Measurements from ENCODE around the gene DUSP2. TPM values are rescaled to one million over a fixed set of nuclear protein-coding genes. Genes with fewer than 3 reads are reported as not detected.

The DUSP2 gene
- total RNA-seq, 1 donor from 2014 or later: 0.34 TPM

GRCh38 chr2:96131152-96131812 lies 14.0 kb downstream of the DUSP2 start:
- DNase-seq: no peak

DNA sequence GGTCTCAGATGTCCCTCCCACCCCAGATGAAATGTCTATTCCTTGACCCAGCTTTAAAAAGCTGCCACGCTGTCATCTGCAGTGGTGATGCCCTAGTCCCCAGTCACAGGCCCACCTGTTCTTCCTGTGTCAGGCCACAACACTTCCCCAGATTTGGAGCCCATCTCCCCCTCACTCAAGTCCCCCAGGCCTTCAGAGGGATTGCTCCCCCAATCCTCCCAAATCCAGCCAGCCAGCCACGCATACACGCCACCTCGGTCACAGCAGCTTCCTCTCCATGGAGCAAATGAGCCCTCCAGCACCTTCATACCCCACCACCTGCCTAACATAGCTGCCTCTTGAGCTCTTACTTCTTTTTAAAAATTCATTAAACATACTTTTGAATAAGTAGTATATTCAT lies 14.8 kb downstream of the DUSP2 start:
- no peak for DNase-seq

DNA sequence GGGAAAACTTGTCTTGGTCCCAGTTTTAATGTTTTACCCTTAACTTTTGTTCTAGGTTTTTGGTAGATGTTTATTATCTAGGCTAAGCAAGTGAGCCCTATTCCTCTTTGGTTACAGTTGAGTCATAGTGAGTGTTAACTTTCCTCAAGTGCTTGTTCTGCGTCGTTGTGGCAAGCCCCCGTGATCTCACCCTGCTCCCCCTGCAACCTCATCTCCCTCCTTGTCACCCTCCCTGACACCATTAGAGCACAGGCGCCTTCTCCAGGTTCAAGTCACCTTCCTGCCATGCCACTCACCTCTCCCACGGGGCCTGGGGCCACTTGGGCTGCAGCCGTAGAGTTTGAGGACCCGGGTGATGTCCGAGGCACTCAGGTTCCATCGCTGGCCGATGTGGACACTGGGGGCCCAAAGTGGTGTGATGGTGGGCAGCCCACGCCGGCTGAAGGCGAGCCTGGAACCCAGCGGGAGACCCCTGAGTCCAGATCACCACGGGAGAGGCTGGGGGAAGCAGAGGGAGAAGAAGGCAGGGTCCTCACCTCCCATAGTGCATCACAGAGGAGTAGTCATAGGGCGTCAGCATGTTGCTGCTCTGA lies 15.6 kb downstream of the DUSP2 start:
- DNase-seq: no peak

GRCh38 chr2:96128456-96128855 lies 16.8 kb downstream of the DUSP2 start:
- no peak for DNase-seq

DNA sequence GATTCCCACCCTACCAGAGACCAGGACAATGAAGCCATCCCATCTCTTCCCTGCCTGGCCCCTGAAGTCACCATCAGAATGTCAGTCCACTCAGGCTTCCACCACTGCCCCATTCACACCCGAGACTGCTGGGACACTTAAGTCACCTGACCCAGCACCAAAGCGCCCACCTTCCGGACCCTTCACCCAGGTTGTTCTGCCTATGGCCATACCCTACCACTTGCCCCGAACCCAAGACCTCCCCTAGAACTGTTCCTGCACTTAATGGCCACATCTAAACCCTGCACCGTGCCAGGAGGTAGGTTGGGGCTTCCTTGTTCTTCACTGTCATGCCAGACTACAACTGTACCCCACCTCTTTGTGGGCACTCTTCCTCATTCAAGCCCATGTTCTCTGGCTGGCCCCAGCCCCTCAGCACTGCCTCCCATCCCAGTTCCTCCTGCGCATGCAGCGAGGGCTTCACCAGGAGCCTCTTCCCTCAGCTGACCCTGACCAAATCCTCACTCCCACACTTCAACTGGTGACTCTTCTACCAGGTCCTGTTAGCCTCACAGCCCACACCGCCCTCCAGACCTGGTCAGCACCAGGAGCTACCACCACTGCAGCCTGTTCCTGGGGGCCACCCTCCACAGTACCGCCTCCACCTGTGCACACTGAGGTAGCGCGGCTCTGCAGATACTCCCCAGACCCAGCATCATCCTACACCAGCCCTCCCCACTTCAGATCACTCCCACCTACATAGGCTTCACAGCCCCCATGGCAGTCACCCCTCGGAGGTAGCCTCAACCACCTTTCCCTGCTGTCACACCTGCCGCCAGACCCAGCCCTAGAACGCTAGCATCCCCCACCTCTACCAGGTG lies 20.6 kb downstream of the DUSP2 start:
- no peak for DNase-seq

GRCh38 chr2:96123936-96124335 lies 21.3 kb downstream of the DUSP2 start:
- no peak for DNase-seq

- DNase-seq: no peak
These were observed 21.9 kb downstream of the DUSP2 start for GRCh38 chr2:96123290-96123689.

- no peak for DNase-seq
These were observed 22.8 kb downstream of the DUSP2 start for GRCh38 chr2:96122391-96122790.

DNA sequence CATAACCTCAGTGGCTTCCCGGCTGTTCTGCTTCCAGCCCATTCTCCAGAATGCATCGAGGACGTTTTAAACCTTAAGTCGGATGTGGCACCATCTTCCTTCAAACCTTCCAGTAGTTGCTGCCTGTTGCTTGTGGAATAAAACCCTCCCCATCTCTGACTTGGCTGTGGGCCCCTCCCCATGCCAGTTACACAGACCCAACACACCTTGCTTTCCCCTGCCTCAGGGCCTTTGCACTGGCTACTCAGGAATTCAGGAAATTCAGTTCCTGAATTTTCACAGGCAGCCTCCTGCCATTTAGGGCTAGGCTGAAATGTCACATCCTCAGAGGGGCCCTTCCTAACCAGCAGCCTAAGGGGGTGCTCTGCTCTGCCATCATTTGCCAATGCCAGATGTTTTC lies 23.8 kb downstream of the DUSP2 start:
- DNase-seq: no peak

DNA sequence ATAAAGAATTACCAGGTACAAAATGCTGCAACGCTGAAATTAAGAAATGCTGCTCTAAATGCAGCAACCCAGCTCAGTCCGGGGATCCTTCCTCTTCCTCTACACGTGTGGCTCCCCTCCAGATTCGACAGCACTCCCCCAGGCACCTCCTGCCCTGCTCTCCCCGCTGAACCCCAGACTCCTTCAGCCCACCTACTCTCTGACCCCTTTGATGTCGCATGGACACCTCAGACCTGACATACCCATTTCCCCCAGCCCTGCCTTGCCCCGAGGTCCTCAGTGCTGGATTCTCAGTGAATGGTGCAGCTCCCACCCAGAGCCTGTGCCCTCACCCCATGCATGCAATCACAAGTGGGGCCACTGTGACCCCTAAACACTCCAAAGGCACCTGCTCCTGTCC lies 24.2 kb downstream of the DUSP2 start:
- DNase-seq: no peak

DNA sequence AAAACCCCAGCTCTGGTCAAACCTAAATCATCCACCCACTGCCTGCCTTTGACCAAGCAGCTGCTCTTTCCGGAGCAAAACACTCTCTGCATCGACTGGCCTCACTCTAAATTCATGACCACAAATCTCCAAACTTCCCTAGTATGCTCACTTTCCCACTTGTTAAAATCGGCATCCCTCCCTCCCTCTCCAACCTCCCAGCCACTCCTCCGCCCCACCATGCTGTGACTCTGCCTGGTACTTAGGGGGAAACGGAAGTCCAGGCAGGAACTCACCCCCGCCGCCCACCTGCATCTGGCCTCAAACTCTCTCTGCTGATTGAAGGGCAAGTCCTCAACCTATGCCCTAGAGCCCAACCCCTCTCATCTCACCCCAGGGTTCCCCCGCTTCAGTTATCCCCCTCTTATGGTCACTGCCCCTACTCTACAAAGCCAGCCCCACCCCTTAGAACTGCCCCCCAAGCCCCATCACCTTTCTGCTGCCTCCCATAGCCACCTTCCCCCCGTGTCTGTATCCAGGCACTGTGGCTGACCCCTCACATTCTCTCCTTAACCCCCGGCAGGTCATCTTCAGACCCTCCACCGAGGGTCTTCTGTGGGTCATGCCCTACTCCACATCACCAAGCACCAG lies 25.0 kb downstream of the DUSP2 start:
- no peak for DNase-seq

- no peak for DNase-seq
These were observed 25.9 kb downstream of the DUSP2 start for GRCh38 chr2:96119389-96119751.

DNA sequence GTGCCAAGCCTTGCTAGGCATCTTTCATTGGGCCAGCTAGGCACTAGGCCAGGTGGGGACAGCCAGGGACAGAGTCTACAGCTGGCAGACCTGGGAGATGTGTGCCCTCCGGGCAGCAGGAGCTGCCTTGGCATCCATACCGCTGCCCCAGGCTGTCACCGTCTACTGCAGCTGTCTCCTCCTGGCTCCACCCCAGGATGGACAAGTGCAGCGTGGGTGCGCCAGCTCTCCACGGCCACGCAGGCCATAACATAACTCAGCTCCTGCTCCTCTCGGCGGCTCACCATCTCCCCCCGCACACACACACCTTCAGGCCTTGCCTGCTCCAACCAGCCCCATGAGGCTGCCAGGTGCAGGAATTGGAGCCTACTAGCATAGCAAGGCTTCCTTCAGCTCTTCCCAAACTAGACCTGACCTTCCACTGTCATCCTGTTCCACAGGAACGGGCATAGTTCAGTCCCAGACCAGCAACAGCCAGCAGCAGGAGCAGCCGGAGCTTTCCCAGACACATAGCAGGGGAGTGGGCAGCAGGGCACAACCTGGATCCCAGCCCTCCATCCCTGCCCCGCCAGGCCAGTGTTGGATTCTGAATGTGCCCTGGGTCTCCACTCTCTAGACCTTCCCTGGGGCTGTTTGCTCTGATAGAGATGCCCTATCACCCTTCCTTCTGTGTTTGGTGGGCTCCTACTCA lies 26.4 kb downstream of the DUSP2 start:
- no peak for DNase-seq

DNA sequence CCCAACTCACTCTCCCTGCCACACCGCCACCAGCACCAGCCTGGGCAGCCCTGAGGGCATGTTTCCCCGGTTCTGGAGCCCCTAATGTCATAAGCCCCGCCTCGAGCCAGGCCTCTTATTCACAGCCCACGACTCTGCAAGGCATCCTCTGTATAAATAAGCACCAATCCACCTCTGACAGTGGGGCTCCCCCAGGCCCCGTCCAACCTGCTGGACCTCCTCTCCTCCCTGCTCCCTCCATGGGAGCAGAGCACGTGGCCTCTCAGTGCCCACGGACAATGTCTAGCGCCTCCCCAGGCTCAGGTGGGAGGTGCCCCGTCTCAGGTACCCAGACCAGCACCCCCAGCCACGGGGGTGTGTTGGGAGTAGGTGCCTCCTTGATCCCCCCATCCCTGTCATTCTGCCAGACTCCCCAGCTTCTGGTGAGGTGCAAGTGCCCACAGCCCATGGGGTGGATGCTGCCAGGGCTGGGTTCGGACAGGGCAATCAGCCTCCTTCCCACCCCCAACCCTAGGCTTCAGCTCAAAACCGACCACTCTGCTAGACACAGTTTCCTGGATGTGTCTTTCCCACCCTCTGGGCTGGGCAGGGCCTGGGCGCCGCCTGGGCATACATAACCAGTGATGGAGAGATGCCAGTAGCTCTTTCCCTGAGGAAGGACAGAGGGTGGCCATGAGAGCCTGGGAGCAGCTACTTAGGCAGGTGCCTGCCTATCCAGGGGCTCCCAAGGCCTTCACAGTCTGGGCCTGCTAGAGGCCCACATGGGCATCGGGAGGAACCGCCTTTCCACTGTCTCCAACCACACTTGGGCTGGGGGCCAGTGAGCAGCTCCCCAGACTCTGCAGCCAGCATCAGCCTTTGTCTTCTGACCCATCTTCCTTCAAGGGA lies 27.3 kb downstream of the DUSP2 start:
- no peak for DNase-seq

- peak; percentile 56 for DNase-seq
These were observed 28.2 kb downstream of the DUSP2 start for GRCh38 chr2:96116879-96117533.

DNA sequence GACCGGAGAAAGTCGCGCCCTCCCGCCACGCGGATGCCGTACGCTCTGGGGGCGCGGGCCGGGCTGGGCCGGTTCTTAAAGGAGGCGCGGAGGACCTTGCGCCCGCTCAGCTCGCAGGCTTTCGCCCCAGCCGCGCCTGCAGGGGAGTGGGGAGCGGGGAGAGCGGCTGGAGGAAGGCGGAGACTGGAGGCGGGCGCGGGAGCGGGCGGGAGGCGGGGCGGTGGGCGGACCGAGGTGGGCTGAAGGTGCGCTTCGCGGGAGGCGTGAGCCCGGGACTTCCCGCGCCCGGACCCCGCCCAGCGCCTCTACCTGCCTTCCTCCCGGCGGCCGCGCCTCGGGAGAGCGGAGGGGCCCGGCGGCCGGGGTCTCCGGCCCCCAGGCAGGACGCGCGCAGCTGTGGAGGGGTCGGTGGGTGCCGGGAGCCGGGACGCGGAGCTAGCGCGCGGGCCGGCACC lies 28.8 kb downstream of the DUSP2 start, which contains the start of gene ADRA2B:
TSS of gene ADRA2B (minus strand) at position 148 of the 455 bp plus-strand sequence. CDS start 422 bp downstream, outside the sequence.
- DNase-seq: peak; percentile 39

DNA sequence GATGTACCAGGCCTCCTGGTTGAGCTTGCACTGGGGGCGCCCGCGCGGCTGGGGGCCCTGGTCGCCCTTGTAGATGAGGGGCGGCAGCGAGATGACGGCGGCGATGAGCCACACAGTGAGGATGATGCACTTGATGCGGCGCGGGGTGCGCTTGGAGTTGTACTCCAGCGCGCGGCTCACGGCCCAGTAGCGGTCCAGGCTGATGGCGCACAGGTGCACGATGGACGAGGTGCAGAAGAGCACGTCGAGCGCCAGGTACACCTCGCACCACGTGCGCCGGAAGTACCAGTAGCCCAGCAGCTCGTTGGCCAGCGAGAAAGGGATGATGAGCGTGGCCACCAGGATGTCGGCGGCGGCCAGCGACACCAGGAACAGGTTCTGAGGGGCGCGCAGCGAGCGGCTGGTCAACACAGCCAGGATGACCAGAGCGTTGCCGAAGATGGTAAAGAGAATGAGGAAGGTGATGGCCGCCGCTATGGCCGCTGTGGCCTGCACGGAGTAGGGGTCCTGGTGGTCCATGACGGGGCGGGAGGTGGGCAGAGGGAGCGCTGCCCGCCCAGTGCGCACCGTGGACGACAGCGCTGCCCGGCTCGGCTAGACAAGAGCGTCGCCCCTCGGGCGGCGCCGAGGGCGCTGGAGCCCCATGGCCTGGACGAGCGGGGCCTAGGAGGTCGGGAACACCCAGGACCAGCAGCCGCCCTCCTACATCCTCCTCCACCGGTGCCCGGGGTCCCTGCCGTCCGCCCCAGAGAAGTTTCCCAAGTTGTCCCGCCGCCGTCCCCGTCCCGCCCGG lies 29.4 kb downstream of the DUSP2 start:
- no peak for DNase-seq

GRCh38 chr2:96114903-96115581 lies 30.2 kb downstream of the DUSP2 start:
- DNase-seq: no peak

GRCh38 chr2:96114546-96114902 lies 30.7 kb downstream of the DUSP2 start:
- no peak for DNase-seq

GRCh38 chr2:96113951-96114350 lies 31.3 kb downstream of the DUSP2 start:
- DNase-seq: no peak
